ENCODE results near the gene RAB43.

The RAB43 gene

GRCh38 chr3:129059311-129059958 is 62.2 kb downstream of the RAB43 start:
- FAIRE-seq, result no peak

GRCh38 chr3:129058441-129059200 is 63.0 kb downstream of the RAB43 start:
- FAIRE-seq, result no peak

- no peak for FAIRE-seq
Measured at GRCh38 chr3:129057249-129057648, 64.4 kb downstream of the RAB43 start.

GRCh38 chr3:129056451-129057173 is 65.0 kb downstream of the RAB43 start:
- no peak for FAIRE-seq

GRCh38 chr3:129054605-129055104 is 66.9 kb downstream of the RAB43 start:
- FAIRE-seq, result no peak

GRCh38 chr3:129052675-129053074 is 68.9 kb downstream of the RAB43 start:
- no peak for FAIRE-seq

- FAIRE-seq, result no peak
Measured at GRCh38 chr3:129051871-129052340, 69.7 kb downstream of the RAB43 start.

- FAIRE-seq, result no peak
Measured at GRCh38 chr3:129050556-129051295, 70.9 kb downstream of the RAB43 start.

- no peak for FAIRE-seq
Measured at GRCh38 chr3:129047553-129047839, 74.1 kb downstream of the RAB43 start.

GRCh38 chr3:129046732-129047552 is 74.7 kb downstream of the RAB43 start:
- FAIRE-seq, result no peak

GRCh38 chr3:129046037-129046731 is 75.4 kb downstream of the RAB43 start:
- no peak for FAIRE-seq

GRCh38 chr3:129045675-129046036 is 75.9 kb downstream of the RAB43 start:
- FAIRE-seq, result no peak

GRCh38 chr3:129040579-129041300 is 80.9 kb downstream of the RAB43 start:
- no peak for FAIRE-seq

- FAIRE-seq, result no peak
Measured at GRCh38 chr3:129040039-129040336, 81.6 kb downstream of the RAB43 start.

GRCh38 chr3:129039271-129040038 is 82.1 kb downstream of the RAB43 start:
- no peak for FAIRE-seq

- no peak for FAIRE-seq
Measured at GRCh38 chr3:129038121-129038855, 83.3 kb downstream of the RAB43 start.
